Activated naive CD4-positive, alpha-beta T cell treated with Interleukin-2 at 50 U/mL for 16 hours (primary cell): Measurements from ENCODE around the gene ZNF239.
"Not testable (repeated sequence)": the region's sequence is repeated elsewhere in the genome, so short reads cannot be mapped to it uniquely, and the experiment has no call there.

Source experiments
- DNase-seq: peaks from one replicate; pipeline ENCODE4 v3.0.0-alpha.2; 2020

ZNF239 gene

GRCh38 chr10:43576062-43576461, 1.6 kb upstream of the ZNF239 start:
- DNase-seq: no peak

GRCh38 chr10:43574906-43575305, 490 bp upstream of the ZNF239 start:
- no peak for DNase-seq

GRCh38 chr10:43573250-43574000, 991 bp downstream of the ZNF239 start:
- DNase-seq: no peak

- DNase-seq: no peak
Measured at GRCh38 chr10:43570971-43571370, 3.4 kb downstream of the ZNF239 start.

DNA sequence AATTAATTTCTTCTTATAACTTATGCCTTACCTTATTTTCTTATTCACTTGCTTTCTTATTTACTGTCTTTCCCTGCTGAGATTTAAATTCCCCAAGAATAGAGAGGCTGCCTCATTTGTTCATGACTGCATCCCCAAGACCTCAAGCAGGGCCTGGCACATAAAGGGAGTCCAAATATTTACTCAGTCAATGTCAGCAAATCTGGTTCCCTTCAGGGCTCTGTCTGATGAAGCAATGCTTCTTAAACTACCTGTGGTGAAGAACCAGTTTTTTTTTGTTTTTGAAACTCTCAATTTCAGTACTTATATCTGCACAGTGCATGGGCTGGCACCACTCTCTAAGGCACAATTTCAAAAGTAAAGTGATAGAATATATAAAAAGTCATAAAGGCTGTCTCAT, 4.7 kb downstream of the ZNF239 start:
- DNase-seq: no peak

DNA sequence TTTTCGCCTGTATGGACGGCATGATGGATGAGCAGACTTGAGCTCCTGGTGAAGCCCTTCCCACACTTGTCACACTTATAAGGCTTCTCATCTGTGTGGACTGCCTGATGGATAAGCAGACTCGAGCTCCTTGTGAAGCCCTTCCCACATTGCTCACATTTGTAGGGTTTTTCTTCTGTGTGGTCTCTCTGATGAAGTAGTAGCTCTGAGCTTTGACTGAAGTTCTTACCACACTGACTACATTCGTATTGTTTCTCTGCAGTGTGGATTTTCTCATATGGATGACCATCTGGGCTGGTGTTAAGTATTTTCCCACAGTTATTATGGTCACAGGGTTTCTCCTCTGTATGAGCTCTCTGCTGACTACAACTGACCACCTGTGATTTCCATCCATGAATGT, 17.2 kb downstream of the ZNF239 start:
- DNase-seq: no peak

DNA sequence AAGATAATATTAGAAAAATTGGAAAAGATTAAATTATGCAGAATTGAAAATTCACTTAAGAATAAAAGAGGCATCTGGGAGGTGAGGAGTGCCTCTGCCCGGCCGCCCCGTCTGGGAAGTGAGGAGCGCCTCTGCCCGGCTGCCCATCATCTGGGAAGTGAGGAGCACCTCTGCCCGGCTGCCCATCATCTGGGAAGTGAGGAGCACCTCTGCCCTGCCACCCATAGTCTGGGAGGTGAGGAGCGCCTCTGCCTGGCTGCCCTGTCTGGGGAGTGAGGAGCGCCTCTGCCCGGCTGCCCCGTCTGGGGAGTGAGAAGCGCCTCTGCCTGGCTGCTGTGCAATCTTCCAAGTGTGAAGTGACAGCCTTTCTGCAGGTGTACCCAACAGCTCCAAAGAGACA, 30.7 kb downstream of the ZNF239 start:
- not testable (repeated sequence) for DNase-seq

- DNase-seq: no peak
Measured at GRCh38 chr10:43524434-43525247, 49.8 kb downstream of the ZNF239 start.
